ENCODE measurements around the gene XXYLT1. TPM values are rescaled to one million over a fixed set of nuclear protein-coding genes. Genes with fewer than 3 reads are reported as not detected.

The XXYLT1 gene
- total RNA-seq, 1 experiment from 2014 or later: 7.3 TPM

GRCh38 chr3:195064300-195064931, 206.5 kb downstream of the XXYLT1 start:
- no peak for DNase-seq
- no peak overlapping the region for H3K27ac ChIP-seq (ENCODE audit: low read length)
- no peak overlapping the region for H3K4me3 ChIP-seq (ENCODE audit: low read length)
- H3K36me3 ChIP-seq (ENCODE audit: insufficient read depth, low read length): no peaks in the 10 kb centered on the region
- H3K9ac ChIP-seq (ENCODE audit: low read length): no peak overlapping the region
- H3K4me1 ChIP-seq (ENCODE audit: low read length): peaks cover 13% of the 10 kb centered on the region
- no peaks in the 10 kb centered on the region for H3K27me3 ChIP-seq (ENCODE audit: low read length)
- H2AFZ ChIP-seq (ENCODE audit: low read length): no peak overlapping the region
- no peaks in the 10 kb centered on the region for H3K9me2 ChIP-seq (replicated peaks; ENCODE audit: insufficient read depth, low read length)
- no peaks in the 10 kb centered on the region for H3K9me3 ChIP-seq (ENCODE audit: low read length)
- no peak overlapping the region for H3K4me2 ChIP-seq (ENCODE audit: low read depth, low read length, poor library complexity, severe bottlenecking)
- H3K79me2 ChIP-seq (ENCODE audit: low read length): no peaks in the 10 kb centered on the region
- H4K20me1 ChIP-seq (ENCODE audit: insufficient read depth, low read depth, low read length): 0 out of 2 replicates have a peak, but pooled peaks cover 10% of the 10 kb centered on the region

- DNase-seq: no peak
- Histone ChIP-seq H2AFZ (ENCODE audit: low read length) (no peak overlapping the region), H3K9me2 (replicated peaks; ENCODE audit: insufficient read depth, low read length) (no peaks in the 10 kb centered on the region), H3K27ac (ENCODE audit: low read length) (no peak overlapping the region), H3K4me3 (ENCODE audit: low read length) (no peak overlapping the region), H3K9ac (ENCODE audit: low read length) (no peak overlapping the region), H3K9me3 (ENCODE audit: low read length) (no peaks in the 10 kb centered on the region), H3K36me3 (ENCODE audit: insufficient read depth, low read length) (no peaks in the 10 kb centered on the region), H3K4me2 (ENCODE audit: low read depth, low read length, poor library complexity, severe bottlenecking) (no peak overlapping the region), H4K20me1 (ENCODE audit: insufficient read depth, low read depth, low read length) (0 out of 2 replicates have a peak, but pooled peaks cover 10% of the 10 kb centered on the region), H3K27me3 (ENCODE audit: low read length) (no peaks in the 10 kb centered on the region), H3K4me1 (ENCODE audit: low read length) (peaks cover 13% of the 10 kb centered on the region), H3K79me2 (ENCODE audit: low read length) (no peaks in the 10 kb centered on the region)
Measured at GRCh38 chr3:195063581-195064193, 207.3 kb downstream of the XXYLT1 start.

- H3K27me3 ChIP-seq (ENCODE audit: low read length): no peaks in the 10 kb centered on the region
- H3K9ac ChIP-seq (ENCODE audit: low read length): no peak overlapping the region
- no peak overlapping the region for H3K4me3 ChIP-seq (ENCODE audit: low read length)
- no peaks in the 10 kb centered on the region for H3K79me2 ChIP-seq (ENCODE audit: low read length)
- no peaks in the 10 kb centered on the region for H3K36me3 ChIP-seq (ENCODE audit: insufficient read depth, low read length)
- H3K4me2 ChIP-seq (ENCODE audit: low read depth, low read length, poor library complexity, severe bottlenecking): no peak overlapping the region
- 0 out of 2 replicates have a peak, but pooled peaks cover 9% of the 10 kb centered on the region for H4K20me1 ChIP-seq (ENCODE audit: insufficient read depth, low read depth, low read length)
- H3K27ac ChIP-seq (ENCODE audit: low read length): no peak overlapping the region
- peaks cover 13% of the 10 kb centered on the region for H3K4me1 ChIP-seq (ENCODE audit: low read length)
- no peaks in the 10 kb centered on the region for H3K9me3 ChIP-seq (ENCODE audit: low read length)
- H3K9me2 ChIP-seq (replicated peaks; ENCODE audit: insufficient read depth, low read length): no peaks in the 10 kb centered on the region
- H2AFZ ChIP-seq (ENCODE audit: low read length): no peak overlapping the region
- DNase-seq: no peak
Measured at GRCh38 chr3:195062866-195063540, 208.0 kb downstream of the XXYLT1 start.

GRCh38 chr3:195061756-195062655, 209.0 kb downstream of the XXYLT1 start:
- no peak overlapping the region for H3K4me2 ChIP-seq (ENCODE audit: low read depth, low read length, poor library complexity, severe bottlenecking)
- no peaks in the 10 kb centered on the region for H3K79me2 ChIP-seq (ENCODE audit: low read length)
- no peak overlapping the region for H3K27ac ChIP-seq (ENCODE audit: low read length)
- H4K20me1 ChIP-seq (ENCODE audit: insufficient read depth, low read depth, low read length): 0 out of 2 replicates have a peak, but pooled peaks cover 5% of the 10 kb centered on the region
- no peaks in the 10 kb centered on the region for H3K27me3 ChIP-seq (ENCODE audit: low read length)
- no peaks in the 10 kb centered on the region for H3K9me2 ChIP-seq (replicated peaks; ENCODE audit: insufficient read depth, low read length)
- H2AFZ ChIP-seq (ENCODE audit: low read length): no peak overlapping the region
- peaks cover 13% of the 10 kb centered on the region for H3K4me1 ChIP-seq (ENCODE audit: low read length)
- H3K9me3 ChIP-seq (ENCODE audit: low read length): no peaks in the 10 kb centered on the region
- no peaks in the 10 kb centered on the region for H3K36me3 ChIP-seq (ENCODE audit: insufficient read depth, low read length)
- H3K4me3 ChIP-seq (ENCODE audit: low read length): no peak overlapping the region
- H3K9ac ChIP-seq (ENCODE audit: low read length): no peak overlapping the region
- DNase-seq: no peak

- Histone ChIP-seq H3K4me1 (ENCODE audit: low read length) (peaks cover 13% of the 10 kb centered on the region), H3K9me2 (replicated peaks; ENCODE audit: insufficient read depth, low read length) (no peaks in the 10 kb centered on the region), H3K9me3 (ENCODE audit: low read length) (no peaks in the 10 kb centered on the region), H3K4me3 (ENCODE audit: low read length) (no peak overlapping the region), H3K27ac (ENCODE audit: low read length) (no peak overlapping the region), H4K20me1 (ENCODE audit: insufficient read depth, low read depth, low read length) (0 out of 2 replicates have a peak, but pooled peaks cover 5% of the 10 kb centered on the region), H2AFZ (ENCODE audit: low read length) (no peak overlapping the region), H3K79me2 (ENCODE audit: low read length) (no peaks in the 10 kb centered on the region), H3K36me3 (ENCODE audit: insufficient read depth, low read length) (no peaks in the 10 kb centered on the region), H3K9ac (ENCODE audit: low read length) (no peak overlapping the region), H3K27me3 (ENCODE audit: low read length) (no peaks in the 10 kb centered on the region), H3K4me2 (ENCODE audit: low read depth, low read length, poor library complexity, severe bottlenecking) (no peak overlapping the region)
- no peak for DNase-seq
Measured at GRCh38 chr3:195060531-195061291, 210.2 kb downstream of the XXYLT1 start.

- Histone ChIP-seq H3K36me3 (ENCODE audit: insufficient read depth, low read length) (no peaks in the 10 kb centered on the region), H3K4me1 (ENCODE audit: low read length) (peaks cover 12% of the 10 kb centered on the region), H3K27ac (ENCODE audit: low read length) (no peak overlapping the region), H3K4me3 (ENCODE audit: low read length) (no peak overlapping the region), H3K9me3 (ENCODE audit: low read length) (no peaks in the 10 kb centered on the region), H3K27me3 (ENCODE audit: low read length) (no peaks in the 10 kb centered on the region), H4K20me1 (ENCODE audit: insufficient read depth, low read depth, low read length) (0 out of 2 replicates have a peak, but pooled peaks cover 5% of the 10 kb centered on the region), H3K9ac (ENCODE audit: low read length) (no peak overlapping the region), H2AFZ (ENCODE audit: low read length) (no peak overlapping the region), H3K9me2 (replicated peaks; ENCODE audit: insufficient read depth, low read length) (no peaks in the 10 kb centered on the region), H3K79me2 (ENCODE audit: low read length) (no peaks in the 10 kb centered on the region), H3K4me2 (ENCODE audit: low read depth, low read length, poor library complexity, severe bottlenecking) (no peak overlapping the region)
- DNase-seq: no peak
Measured at GRCh38 chr3:195060217-195060481, 210.8 kb downstream of the XXYLT1 start.

GRCh38 chr3:195059471-195060216, 211.3 kb downstream of the XXYLT1 start:
- Histone ChIP-seq H3K79me2 (ENCODE audit: low read length) (no peaks in the 10 kb centered on the region), H3K4me1 (ENCODE audit: low read length) (peaks cover 7% of the 10 kb centered on the region), H3K4me3 (ENCODE audit: low read length) (no peak overlapping the region), H3K9ac (ENCODE audit: low read length) (no peak overlapping the region), H3K4me2 (ENCODE audit: low read depth, low read length, poor library complexity, severe bottlenecking) (no peak overlapping the region), H4K20me1 (ENCODE audit: insufficient read depth, low read depth, low read length) (0 out of 2 replicates have a peak, but pooled peaks cover 4% of the 10 kb centered on the region), H3K27ac (ENCODE audit: low read length) (no peak overlapping the region), H2AFZ (ENCODE audit: low read length) (no peak overlapping the region), H3K27me3 (ENCODE audit: low read length) (no peaks in the 10 kb centered on the region), H3K36me3 (ENCODE audit: insufficient read depth, low read length) (no peaks in the 10 kb centered on the region), H3K9me2 (replicated peaks; ENCODE audit: insufficient read depth, low read length) (no peaks in the 10 kb centered on the region), H3K9me3 (ENCODE audit: low read length) (no peaks in the 10 kb centered on the region)
- no peak for DNase-seq
